NB4 (cell line): ENCODE results near the gene MKX.

Experiments used
- POLR2A ChIP-seq: IDR thresholded peaks from 2 replicates; pipeline ENCODE4 v1.6.1; 2011; ENCODE audit warnings: mild to moderate bottlenecking; ENCODE audit not compliant: insufficient read length; ENCODE audit errors: extremely low read depth
- TF ChIP-seq, protein P1 (sequence below): IDR thresholded peaks from one replicate; pipeline ENCODE4 v1.5.1; 2012; ENCODE audit warnings: low read depth, low read length

DNA sequence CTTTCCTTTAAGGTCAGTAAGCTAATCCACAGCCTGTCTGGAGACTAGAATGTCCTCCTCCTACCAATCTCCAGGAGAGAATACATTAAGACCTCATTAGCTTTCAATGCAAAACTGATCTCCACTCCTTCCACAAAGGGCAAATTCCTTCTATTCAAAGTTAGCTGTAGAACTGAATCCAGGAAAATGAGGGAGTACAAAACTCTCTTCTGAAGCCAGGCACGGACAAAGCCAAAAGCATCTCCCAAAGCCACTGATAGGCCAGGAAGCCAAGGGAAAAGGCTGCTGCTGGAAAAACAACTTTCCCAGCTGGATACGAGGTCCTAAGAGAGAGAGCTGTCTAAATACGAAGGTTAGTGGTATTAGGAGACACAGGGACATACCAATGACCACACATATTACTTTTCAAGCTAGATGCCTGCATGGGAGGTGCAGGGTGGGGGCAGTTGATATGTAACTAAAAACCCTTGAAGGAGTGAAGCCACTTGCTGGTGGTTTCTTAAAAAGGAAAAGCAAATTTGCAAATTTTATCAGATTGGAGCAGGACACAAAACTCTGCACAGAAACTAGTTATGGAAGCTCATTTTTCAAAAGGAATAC is 43.6 kb downstream of the MKX start:
- TF ChIP-seq, protein P1, sequence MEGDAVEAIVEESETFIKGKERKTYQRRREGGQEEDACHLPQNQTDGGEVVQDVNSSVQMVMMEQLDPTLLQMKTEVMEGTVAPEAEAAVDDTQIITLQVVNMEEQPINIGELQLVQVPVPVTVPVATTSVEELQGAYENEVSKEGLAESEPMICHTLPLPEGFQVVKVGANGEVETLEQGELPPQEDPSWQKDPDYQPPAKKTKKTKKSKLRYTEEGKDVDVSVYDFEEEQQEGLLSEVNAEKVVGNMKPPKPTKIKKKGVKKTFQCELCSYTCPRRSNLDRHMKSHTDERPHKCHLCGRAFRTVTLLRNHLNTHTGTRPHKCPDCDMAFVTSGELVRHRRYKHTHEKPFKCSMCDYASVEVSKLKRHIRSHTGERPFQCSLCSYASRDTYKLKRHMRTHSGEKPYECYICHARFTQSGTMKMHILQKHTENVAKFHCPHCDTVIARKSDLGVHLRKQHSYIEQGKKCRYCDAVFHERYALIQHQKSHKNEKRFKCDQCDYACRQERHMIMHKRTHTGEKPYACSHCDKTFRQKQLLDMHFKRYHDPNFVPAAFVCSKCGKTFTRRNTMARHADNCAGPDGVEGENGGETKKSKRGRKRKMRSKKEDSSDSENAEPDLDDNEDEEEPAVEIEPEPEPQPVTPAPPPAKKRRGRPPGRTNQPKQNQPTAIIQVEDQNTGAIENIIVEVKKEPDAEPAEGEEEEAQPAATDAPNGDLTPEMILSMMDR, result no peak
- TF ChIP-seq POLR2A, result no peak
